Panc1 (cell line): ENCODE data around the gene LPGAT1. TPM values are rescaled to one million over a fixed set of nuclear protein-coding genes. Genes with fewer than 3 reads are reported as not detected.

Source experiments
- ATAC-seq: fragments of 200-7000 bp; cut with Tn5 transposase; 2 replicates; pipeline ENCODE4 v1.9.1; 2020; ENCODE audit warnings: mild to moderate bottlenecking, moderate library complexity
- BruUV-seq: library from RNA; stranded (reverse); fragments of 400-500 nt; replicated peaks from 2 replicates; lab custom pipeline; 2021; lab: Mats Ljungman, UMichigan
- CTCF ChIA-PET: fragments of 300-600 bp; sonication (Branson Sonifier 250); formaldehyde crosslinking; loops from one replicate; lab custom pipeline; 2022; ENCODE audit warnings: antibody characterized with exemption; lab: Charles Lee
- POLR2A ChIA-PET: fragments of 300-600 bp; sonication (Branson Sonifier 250); formaldehyde crosslinking; loops from one replicate; lab custom pipeline; 2022; ENCODE audit warnings: antibody characterized with exemption; lab: Charles Lee
- DNase-seq: peaks from one replicate; pipeline ENCODE4 v3.0.0-alpha.2; 2010; ENCODE audit warnings: low read depth, low spot score
- H3K27ac ChIP-seq: 2 replicates; pipeline ENCODE4 v1.5.1; 2011; ENCODE audit warnings: mild to moderate bottlenecking, low read length, inconsistent platforms
- H3K27me3 ChIP-seq: fragments of 200-500 bp; sonication (Bioruptor generic); 2 replicates; pipeline ENCODE4 v1.6.0; 2014; ENCODE audit warnings: low read length, inconsistent platforms; ENCODE audit not compliant: control insufficient read depth, insufficient read depth
- H3K36me3 ChIP-seq: fragments of 200-500 bp; sonication (Bioruptor generic); 2 replicates; pipeline ENCODE4 v1.5.1; 2014; ENCODE audit warnings: inconsistent platforms, mild to moderate bottlenecking, low read length, moderate library complexity; ENCODE audit not compliant: control insufficient read depth, insufficient read depth
- H3K4me1 ChIP-seq: 2 replicates; pipeline ENCODE4 v1.5.1; 2011; ENCODE audit warnings: inconsistent platforms, mild to moderate bottlenecking, low read length, moderate library complexity; ENCODE audit not compliant: control insufficient read depth, insufficient read depth
- H3K4me3 ChIP-seq, 2 experiments: 2 replicates each; pipeline ENCODE4 v1.5.1; 2011 to 2012; ENCODE audit warnings: low read depth in 2 of 2, low read length in 2 of 2, mild to moderate bottlenecking in 2 of 2, inconsistent platforms in 1 of 2, moderate library complexity in 1 of 2
- H3K9me3 ChIP-seq: fragments of 200-500 bp; sonication (Bioruptor generic); 2 replicates; pipeline ENCODE4 v1.5.1; 2014; ENCODE audit warnings: low read depth, mild to moderate bottlenecking, inconsistent platforms, low read length, moderate library complexity; ENCODE audit not compliant: control insufficient read depth, insufficient read depth
- CTCF ChIP-seq: fragments of 450-650 bp; IDR thresholded peaks from 2 replicates; pipeline ENCODE4 v1.5.1; 2017; ENCODE audit warnings: mild to moderate bottlenecking
- POLR2AphosphoS5 ChIP-seq: IDR thresholded peaks from 2 replicates; pipeline ENCODE4 v1.6.1; 2012; ENCODE audit warnings: mild to moderate bottlenecking, low read depth, low read length, moderate library complexity
- REST ChIP-seq, 2 experiments: IDR thresholded peaks; 2 replicates each; pipeline ENCODE4 v1.6.1; 2011 to 2012; ENCODE audit warnings: low read depth in 2 of 2, control low read depth in 1 of 2, low read length in 1 of 2, mild to moderate bottlenecking in 1 of 2, moderate library complexity in 1 of 2; ENCODE audit not compliant: insufficient read depth in 1 of 2
- SIN3A ChIP-seq: IDR thresholded peaks from 2 replicates; pipeline ENCODE4 v1.6.1; 2012; ENCODE audit warnings: low read depth, mild to moderate bottlenecking, low read length, moderate library complexity, borderline replicate concordance; ENCODE audit not compliant: insufficient read depth
- TCF7L2 ChIP-seq: IDR thresholded peaks from 2 replicates; pipeline ENCODE4 v1.6.1; 2011; ENCODE audit warnings: mild to moderate bottlenecking, low read depth, low read length, inconsistent platforms
- in situ Hi-C: cut with HindIII; loops from 2 replicates; pipeline ENCODE4 v1.10.0; 2016; ENCODE audit warnings: low sequenced_read_pairs, low pct_unique_long_range_greater_than_20kb
- intact Hi-C: fragments of 100-400 bp; cut with micrococcal nuclease; formaldehyde crosslinking; loops from one replicate; pipeline ENCODE4 v1.10.0; 2022; ENCODE audit not compliant: unreplicated experiment
- total RNA-seq: library from RNA; stranded (reverse); gene quantifications from one replicate; pipeline ENCODE4 v1.2.1, GENCODE V29; 2021; ENCODE audit not compliant: unreplicated experiment

Gene LPGAT1
- total RNA-seq, 1 experiment from 2014 or later, result 85.4 TPM

GRCh38 chr1:211731456-211732292 is 98.9 kb downstream of the LPGAT1 start:
- DNase-seq, result no peak
- H3K36me3 ChIP-seq, result no peaks in the 10 kb centered on the region
- intact Hi-C loops, result no loop called here
- POLR2A ChIA-PET, result interaction anchor here (0.6 kb wide), 1 partner anchor 117 kb away, joined by 3 read pairs; no protein-coding TSS in a partner anchor
- BruUV-seq, result no TSS peak
- H3K4me1 ChIP-seq, result peaks cover 39% of the 10 kb centered on the region
- CTCF ChIA-PET, result interaction anchor here (0.6 kb wide), 1 partner anchor 582 kb away, joined by 8 read pairs; no protein-coding TSS in a partner anchor
- H3K4me3 ChIP-seq, result no peak overlapping the region
- no peak for TF ChIP-seq CTCF
- TF ChIP-seq SIN3A, result no peak
- no peak for TF ChIP-seq POLR2AphosphoS5
- no peak for TF ChIP-seq REST (IDR thresholded peaks at IDR 0.05; ENCODE audit: insufficient read depth in 1 of 2, low read depth in 2 of 2, low read length in 1 of 2)
- no peak for TF ChIP-seq TCF7L2
- no peak for ATAC-seq
- H3K27me3 ChIP-seq, result no peaks in the 10 kb centered on the region
- peak overlapping the region; percentile 70 for H3K27ac ChIP-seq
- in situ Hi-C loops, result no loop called here
- H3K9me3 ChIP-seq, result no peaks in the 10 kb centered on the region

- BruUV-seq, result no TSS peak
- intact Hi-C loops, result no loop called here
- Histone ChIP-seq H3K4me3 (no peak overlapping the region), H3K4me1 (peaks cover 27% of the 10 kb centered on the region), H3K9me3 (no peaks in the 10 kb centered on the region), H3K27ac (peak overlapping the region; percentile 60), H3K27me3 (no peaks in the 10 kb centered on the region), H3K36me3 (no peaks in the 10 kb centered on the region)
- TF ChIP-seq REST (IDR thresholded peaks at IDR 0.05; ENCODE audit: insufficient read depth in 1 of 2, low read depth in 2 of 2, low read length in 1 of 2) (no peak), TCF7L2 (no peak), CTCF (no peak), SIN3A (no peak), POLR2AphosphoS5 (no peak)
- in situ Hi-C loops, result no loop called here
- no peak for ATAC-seq
- DNase-seq, result no peak
- ChIA-PET POLR2A (no interaction called here), CTCF (no interaction called here)
Measured at GRCh38 chr1:211730347-211730746, 100.2 kb downstream of the LPGAT1 start.
